Measurements from ENCODE around the gene PPM1A.

DNA sequence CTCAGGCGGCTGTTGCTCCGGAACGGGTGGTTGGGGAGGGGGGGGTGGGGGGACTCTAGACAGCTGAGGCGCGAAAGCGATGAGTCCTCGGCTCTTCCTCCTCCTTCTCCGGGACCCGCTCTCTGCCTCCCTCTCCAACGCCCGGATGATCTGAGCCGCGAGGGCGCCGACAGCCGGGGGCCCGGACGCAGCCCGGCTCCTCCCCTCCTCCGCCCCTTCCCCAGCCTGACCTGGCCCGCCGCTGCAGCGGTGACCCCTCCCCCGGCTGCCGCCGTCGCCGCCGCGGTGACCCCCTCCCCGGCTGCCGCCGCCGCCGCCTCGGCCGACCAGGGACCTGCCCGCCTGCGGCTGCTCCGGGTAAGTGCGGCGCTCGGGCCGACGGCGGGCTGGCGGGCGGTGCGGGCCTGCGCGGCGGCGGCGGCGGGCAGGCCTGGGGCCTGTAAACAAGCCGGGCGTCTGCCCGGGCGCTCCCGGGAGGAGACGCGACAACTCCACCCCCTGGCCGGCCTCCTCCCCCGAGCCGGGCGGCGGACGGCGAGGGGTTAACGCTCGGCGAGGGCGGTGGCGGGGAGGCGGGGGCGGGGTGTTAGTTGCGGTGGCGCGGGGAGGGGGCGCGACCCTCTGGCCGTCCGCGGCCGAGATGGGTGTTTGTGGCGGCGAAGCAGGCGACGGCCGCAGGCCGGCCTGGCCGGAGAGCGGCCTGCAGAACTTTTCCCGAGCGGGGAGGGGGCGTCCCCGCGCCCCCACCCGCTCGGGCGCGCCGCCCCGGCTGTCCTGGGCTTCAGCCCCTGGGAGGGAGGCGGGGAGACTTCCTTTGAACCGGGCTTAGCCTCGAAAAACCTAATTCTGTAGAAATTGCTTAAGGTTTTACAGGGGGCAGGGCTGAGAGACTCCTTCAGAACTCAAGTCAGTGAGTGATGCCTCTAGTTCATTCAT, 568 bp downstream of the PPM1A start:
- TF ChIP-seq, protein P1, sequence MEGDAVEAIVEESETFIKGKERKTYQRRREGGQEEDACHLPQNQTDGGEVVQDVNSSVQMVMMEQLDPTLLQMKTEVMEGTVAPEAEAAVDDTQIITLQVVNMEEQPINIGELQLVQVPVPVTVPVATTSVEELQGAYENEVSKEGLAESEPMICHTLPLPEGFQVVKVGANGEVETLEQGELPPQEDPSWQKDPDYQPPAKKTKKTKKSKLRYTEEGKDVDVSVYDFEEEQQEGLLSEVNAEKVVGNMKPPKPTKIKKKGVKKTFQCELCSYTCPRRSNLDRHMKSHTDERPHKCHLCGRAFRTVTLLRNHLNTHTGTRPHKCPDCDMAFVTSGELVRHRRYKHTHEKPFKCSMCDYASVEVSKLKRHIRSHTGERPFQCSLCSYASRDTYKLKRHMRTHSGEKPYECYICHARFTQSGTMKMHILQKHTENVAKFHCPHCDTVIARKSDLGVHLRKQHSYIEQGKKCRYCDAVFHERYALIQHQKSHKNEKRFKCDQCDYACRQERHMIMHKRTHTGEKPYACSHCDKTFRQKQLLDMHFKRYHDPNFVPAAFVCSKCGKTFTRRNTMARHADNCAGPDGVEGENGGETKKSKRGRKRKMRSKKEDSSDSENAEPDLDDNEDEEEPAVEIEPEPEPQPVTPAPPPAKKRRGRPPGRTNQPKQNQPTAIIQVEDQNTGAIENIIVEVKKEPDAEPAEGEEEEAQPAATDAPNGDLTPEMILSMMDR (conservative IDR thresholded peaks at IDR 0.05) = no peak
- TF ChIP-seq ZFX (IDR thresholded peaks at IDR 0.05) = peak; percentile 86
